AG08396 (cell line): ENCODE results near the gene OR10H1.
"Not testable (repeated sequence)": the region's sequence is repeated elsewhere in the genome, so short reads cannot be mapped to it uniquely, and the experiment has no call there.

ENCODE experiments used
- DNase-seq: peaks from one replicate; pipeline ENCODE4 v3.0.0; 2012; ENCODE audit warnings: low spot score, mixed read lengths

OR10H1 gene

DNA sequence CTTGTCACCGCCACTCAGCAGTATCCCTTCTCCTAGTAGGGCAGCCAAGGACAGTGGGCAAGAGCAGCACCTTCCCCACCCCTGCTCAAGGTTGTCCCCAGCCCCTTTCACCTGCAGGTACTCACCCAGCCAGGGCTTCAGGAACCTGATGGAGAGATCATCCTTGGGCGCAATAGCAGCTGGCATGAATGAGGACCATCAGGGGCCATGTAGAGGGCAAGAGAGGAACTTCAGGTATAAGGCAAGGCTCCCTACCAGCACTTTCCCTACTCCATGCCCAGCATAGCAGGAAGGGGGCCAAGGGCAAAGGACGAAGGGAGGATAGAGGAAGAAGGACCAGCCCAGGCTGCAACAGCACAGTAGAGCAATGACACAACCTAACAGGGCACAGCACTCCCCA lies 41.3 kb downstream of the OR10H1 start:
- not testable (repeated sequence) for DNase-seq

GRCh38 chr19:15769586-15769985 lies 45.9 kb downstream of the OR10H1 start:
- DNase-seq: no peak

GRCh38 chr19:15759962-15760565 lies 55.4 kb downstream of the OR10H1 start:
- DNase-seq: no peak

DNA sequence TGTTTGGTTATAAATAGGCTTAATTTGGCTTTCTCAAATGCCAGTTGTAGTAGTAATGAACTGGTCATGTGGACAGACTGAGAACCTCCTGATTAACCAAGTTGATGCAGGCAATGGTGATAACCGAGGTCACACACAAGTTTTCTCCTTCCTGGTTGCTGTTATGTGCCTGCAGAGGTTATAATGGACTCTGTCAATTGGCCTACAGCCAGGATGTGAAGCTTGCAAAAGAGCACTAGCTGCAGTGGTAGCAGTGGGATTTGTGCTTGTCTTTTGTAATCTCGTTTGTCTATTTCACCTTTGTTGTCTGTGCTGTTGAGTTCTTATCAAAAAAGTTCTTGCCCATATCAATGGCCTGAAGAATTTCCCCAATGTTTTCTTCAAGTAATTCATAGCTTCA lies 57.1 kb downstream of the OR10H1 start:
- no peak for DNase-seq
